Small intestine (tissue), 7 donors: ENCODE results near the gene UBE2E2. TPM values are rescaled to one million over a fixed set of nuclear protein-coding genes. Genes with fewer than 3 reads are reported as not detected.

Source experiments
- DNase-seq, 2 donors: peaks; one replicate each; pipeline versions ENCODE4 v3.0.0 to v3.0.0-alpha.2; 2013
- FAIRE-seq: peaks from 2 replicates; lab custom pipeline; 2012; peaks lifted over from hg19 to GRCh38; lab: Jason Lieb, UNC
- H3K27ac ChIP-seq, 3 donors: one replicate each; pipeline ENCODE4 v1.5.1; 2013; ENCODE audit warnings: low read length in 2 of 3, mild to moderate bottlenecking in 2 of 3, control low read depth in 1 of 3, inconsistent platforms in 1 of 3, low read depth in 1 of 3, moderate library complexity in 1 of 3
- H3K27me3 ChIP-seq, 3 donors: one replicate each; pipeline ENCODE4 v1.6.1; 2013; ENCODE audit warnings: low read length in 3 of 3, inconsistent platforms in 1 of 3; ENCODE audit not compliant: control insufficient read depth in 3 of 3, insufficient read depth in 3 of 3
- H3K36me3 ChIP-seq, 3 donors: one replicate each; pipeline ENCODE4 v1.6.1; 2013; ENCODE audit warnings: low read length in 3 of 3, inconsistent platforms in 1 of 3, low read depth in 1 of 3, mild to moderate bottlenecking in 1 of 3, moderate library complexity in 1 of 3; ENCODE audit not compliant: control insufficient read depth in 3 of 3, insufficient read depth in 2 of 3
- H3K4me1 ChIP-seq, 3 donors: one replicate each; pipeline ENCODE4 v1.6.1; 2013; ENCODE audit warnings: low read length in 2 of 3, inconsistent platforms in 1 of 3, low read depth in 1 of 3, mild to moderate bottlenecking in 1 of 3, moderate library complexity in 1 of 3; ENCODE audit not compliant: control insufficient read depth in 3 of 3, insufficient read depth in 2 of 3
- H3K4me3 ChIP-seq, 3 donors: one replicate each; pipeline ENCODE4 v1.5.1; 2013; ENCODE audit warnings: low read length in 3 of 3, control low read depth in 1 of 3, inconsistent platforms in 1 of 3, low read depth in 1 of 3, mild to moderate bottlenecking in 1 of 3, moderate library complexity in 1 of 3
- H3K9me3 ChIP-seq, 2 donors: one replicate each; pipeline ENCODE4 v1.6.1; 2013; ENCODE audit warnings: low read depth in 1 of 2, low read length in 1 of 2; ENCODE audit not compliant: control insufficient read depth in 2 of 2, insufficient read depth in 1 of 2
- WGBS, 3 donors: extraction: QIAGEN DNeasy Blood & Tissue Kit; methylation state at CpG; one replicate each; pipeline ENCODE4 v1.1.7; 2013; 5-methylcytosine and 5-hydroxymethylcytosine counted together
- polyA plus RNA-seq, 4 donors: library from polyadenylated mRNA; stranded (reverse) in 3 of 4; unstranded in 1 of 4; fragments of 200-250 nt in 3 of 4; fragments of 120-200 nt in 1 of 4; gene quantifications; one replicate each; pipeline versions ENCODE4 v1.2.1 to v1.2.3, GENCODE V29; 2013
- donor health status: healthy with polysubstance abuse.
- donor health status: control.
- donor health status: control.
- donor health status: Bipolar disorder and iron deficiency.
- donor health status: healthy.

Gene UBE2E2
- polyA plus RNA-seq, 4 donors, result 1.1 to 10.2 (median 7.7) TPM

- 39 to 48% (median 48%) methylated on average over 1 of the region's 1 CpG for WGBS, 3 donors
- DNase-seq (no peak), FAIRE-seq (no peak)
- H3K9me3 ChIP-seq, result no peaks in the 10 kb centered on the region
- no peaks in the 10 kb centered on the region for H3K27me3 ChIP-seq
- H3K4me3 ChIP-seq, result no peak overlapping the region
- no peaks in the 10 kb centered on the region for H3K4me1 ChIP-seq
- no peak overlapping the region for H3K27ac ChIP-seq
- no peaks in the 10 kb centered on the region for H3K36me3 ChIP-seq
Measured at GRCh38 chr3:23406601-23407000, 203.5 kb downstream of the UBE2E2 start.

GRCh38 chr3:23418026-23418425 lies 214.9 kb downstream of the UBE2E2 start:
- DNase-seq, result no peak
- WGBS, 3 donors, result 91 to 95% (median 92%) methylated on average over 13 of the region's 13 CpGs
- no peaks in the 10 kb centered on the region for H3K36me3 ChIP-seq
- H3K27ac ChIP-seq, result no peak overlapping the region
- no peaks in the 10 kb centered on the region for H3K9me3 ChIP-seq
- H3K27me3 ChIP-seq, result no peaks in the 10 kb centered on the region
- FAIRE-seq, result no peak
- no peaks in the 10 kb centered on the region for H3K4me1 ChIP-seq
- no peak overlapping the region for H3K4me3 ChIP-seq

DNA sequence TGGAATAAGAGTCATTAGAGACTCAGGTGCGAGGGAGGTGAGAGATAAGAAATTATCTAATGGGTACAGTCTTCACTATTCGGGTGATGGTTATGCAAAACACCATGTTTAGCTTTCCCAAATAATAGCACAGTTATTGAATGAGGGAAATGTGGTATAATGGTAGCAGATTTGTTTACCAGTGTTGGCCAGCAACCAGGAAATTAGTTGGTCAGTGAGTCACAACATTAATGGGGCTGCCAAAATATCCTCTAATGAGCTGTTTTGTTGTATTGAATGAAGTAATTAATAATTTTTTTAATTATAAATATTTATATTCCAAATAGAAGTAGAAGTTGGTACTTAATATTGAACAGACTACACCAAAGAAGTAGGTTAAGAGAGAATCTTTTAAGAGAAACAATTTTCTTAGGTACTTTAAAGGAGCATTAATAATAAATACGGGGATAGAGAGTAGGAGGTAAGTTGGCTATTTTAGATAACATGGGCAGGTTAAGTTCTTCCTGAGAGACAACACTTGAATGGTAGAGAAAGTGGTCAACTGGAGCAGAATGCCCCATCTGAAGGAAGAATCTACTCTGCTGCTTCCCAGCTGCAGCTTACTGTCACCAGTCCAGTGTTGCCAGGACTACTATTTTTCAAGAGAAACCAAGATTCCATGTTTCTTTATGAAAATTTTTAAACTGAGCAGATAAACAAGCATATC lies 218.8 kb downstream of the UBE2E2 start:
- Histone ChIP-seq H3K4me3 (no peak overlapping the region), H3K36me3 (no peaks in the 10 kb centered on the region), H3K9me3 (no peaks in the 10 kb centered on the region), H3K4me1 (peaks cover 0 to 2% (median 2%) of the 10 kb centered on the region in 3 donors), H3K27ac (no peak overlapping the region), H3K27me3 (no peaks in the 10 kb centered on the region)
- no peak for FAIRE-seq
- DNase-seq, result no peak
- 68 to 80% (median 79%) methylated on average over 3 of the region's 3 CpGs for WGBS, 3 donors

DNA sequence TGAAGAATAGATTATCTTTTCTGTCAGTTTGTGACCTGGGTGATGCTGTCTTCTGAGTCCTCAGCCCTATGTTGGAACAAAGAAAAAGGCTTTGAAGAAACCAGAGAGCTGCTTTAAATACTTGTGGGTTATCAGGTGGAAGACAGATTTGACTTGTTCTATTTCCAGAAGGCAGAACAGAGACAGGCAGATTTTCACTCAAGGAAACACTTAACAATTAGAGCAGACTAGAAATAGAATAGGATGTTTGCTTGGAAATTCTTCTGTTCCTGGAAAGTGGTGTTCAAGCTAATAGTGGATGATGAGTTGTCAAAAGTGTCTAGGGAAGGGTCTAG lies 219.4 kb downstream of the UBE2E2 start:
- no peak for FAIRE-seq
- peaks cover 0 to 2% (median 2%) of the 10 kb centered on the region in 3 donors for H3K4me1 ChIP-seq
- H3K4me3 ChIP-seq, result no peak overlapping the region
- H3K27ac ChIP-seq, result no peak overlapping the region
- no peaks in the 10 kb centered on the region for H3K27me3 ChIP-seq
- H3K36me3 ChIP-seq, result no peaks in the 10 kb centered on the region
- no peaks in the 10 kb centered on the region for H3K9me3 ChIP-seq
- DNase-seq, result no peak

DNA sequence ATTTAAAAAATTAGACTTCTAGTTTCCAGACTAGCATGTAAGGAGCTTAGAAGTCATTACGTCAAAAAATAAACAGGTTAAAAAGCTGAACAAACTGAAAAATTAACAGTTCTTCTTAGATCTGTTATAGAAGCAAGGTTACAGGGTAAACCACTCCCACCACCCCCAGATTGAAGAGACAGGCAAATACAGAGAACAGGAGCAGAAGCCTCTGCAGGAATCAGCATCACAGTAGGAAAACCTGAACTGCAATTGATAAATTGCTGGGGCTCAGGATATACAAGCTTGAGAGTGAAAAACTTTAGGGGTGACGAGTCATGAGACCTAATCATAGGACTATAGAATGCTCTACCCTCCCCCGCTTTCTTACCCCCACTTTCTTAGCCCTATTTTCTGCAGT lies 222.3 kb downstream of the UBE2E2 start:
- Histone ChIP-seq H3K27ac (no peak overlapping the region), H3K9me3 (no peaks in the 10 kb centered on the region), H3K4me3 (no peak overlapping the region), H3K36me3 (no peaks in the 10 kb centered on the region), H3K27me3 (no peaks in the 10 kb centered on the region), H3K4me1 (peaks cover 0 to 2% (median 2%) of the 10 kb centered on the region in 3 donors)
- no peak for DNase-seq
- FAIRE-seq, result no peak
- 91 to 95% (median 93%) methylated on average over 3 of the region's 3 CpGs for WGBS, 3 donors

- Histone ChIP-seq H3K27ac (no peak overlapping the region), H3K9me3 (no peaks in the 10 kb centered on the region), H3K4me1 (no peaks in the 10 kb centered on the region), H3K4me3 (no peak overlapping the region), H3K36me3 (no peaks in the 10 kb centered on the region), H3K27me3 (no peaks in the 10 kb centered on the region)
- DNase-seq (no peak), FAIRE-seq (no peak)
- 73 to 92% (median 79%) methylated on average over 2 of the region's 2 CpGs for WGBS, 3 donors
Measured at GRCh38 chr3:23430781-23431398, 227.8 kb downstream of the UBE2E2 start.

DNA sequence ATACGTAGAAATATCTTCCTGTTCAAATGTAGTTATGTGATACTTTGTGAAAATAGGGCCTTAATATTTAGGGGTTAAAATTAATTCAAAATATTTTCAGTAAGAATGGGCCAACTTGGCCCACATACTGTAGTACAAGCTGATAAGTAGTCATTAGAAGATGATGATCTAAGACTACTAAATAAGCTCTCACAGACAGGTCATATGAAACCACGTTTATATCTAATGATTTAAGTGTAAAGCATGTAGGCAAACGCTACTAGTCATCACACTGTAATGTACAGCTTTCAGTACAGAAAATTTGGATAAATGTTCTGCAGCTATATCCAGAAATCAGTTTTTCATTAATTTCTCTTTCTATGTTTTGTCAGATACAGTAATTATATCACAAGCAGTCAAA lies 228.6 kb downstream of the UBE2E2 start:
- Histone ChIP-seq H3K9me3 (no peaks in the 10 kb centered on the region), H3K27ac (no peak overlapping the region), H3K4me1 (no peaks in the 10 kb centered on the region), H3K4me3 (no peak overlapping the region), H3K36me3 (no peaks in the 10 kb centered on the region), H3K27me3 (no peaks in the 10 kb centered on the region)
- no peak for FAIRE-seq
- 75 to 80% (median 78%) methylated on average over 3 of the region's 3 CpGs for WGBS, 3 donors
- no peak for DNase-seq

- 71 to 75% (median 72%) methylated on average over 2 of the region's 2 CpGs for WGBS, 3 donors
- Histone ChIP-seq H3K4me1 (no peaks in the 10 kb centered on the region), H3K36me3 (no peaks in the 10 kb centered on the region), H3K4me3 (no peak overlapping the region), H3K9me3 (no peaks in the 10 kb centered on the region), H3K27me3 (no peaks in the 10 kb centered on the region), H3K27ac (no peak overlapping the region)
- FAIRE-seq (no peak), DNase-seq (no peak)
Measured at GRCh38 chr3:23435318-23435717, 232.2 kb downstream of the UBE2E2 start.

DNA sequence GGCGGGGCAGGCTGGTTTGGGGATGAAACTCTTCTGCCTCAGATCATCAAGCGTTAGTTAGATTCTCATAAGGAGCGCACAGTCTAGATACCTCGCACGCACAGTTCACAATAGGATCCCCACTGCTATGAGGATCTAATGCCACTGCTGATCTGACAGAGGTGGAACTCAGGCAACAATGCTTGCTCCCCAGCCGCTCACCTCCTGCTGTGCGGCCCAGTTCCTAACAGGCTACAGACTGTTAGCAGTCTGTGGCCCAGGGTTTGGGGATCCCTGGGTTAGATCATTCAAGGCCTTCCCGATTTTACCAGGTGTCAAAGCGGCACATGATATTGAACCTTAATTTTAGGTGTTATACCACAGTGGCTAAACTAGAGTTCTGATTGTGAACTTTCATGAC lies 232.8 kb downstream of the UBE2E2 start:
- Histone ChIP-seq H3K27me3 (no peaks in the 10 kb centered on the region), H3K36me3 (no peaks in the 10 kb centered on the region), H3K4me1 (no peaks in the 10 kb centered on the region), H3K9me3 (no peaks in the 10 kb centered on the region), H3K4me3 (no peak overlapping the region), H3K27ac (no peak overlapping the region)
- DNase-seq (no peak), FAIRE-seq (no peak)
- WGBS, 3 donors, result 97 to 98% (median 97%) methylated on average over 9 of the region's 9 CpGs
